NB4 (cell line): Measurements from ENCODE around the gene USP28.
"Not testable (repeated sequence)": the region's sequence is repeated elsewhere in the genome, so short reads cannot be mapped to it uniquely, and the experiment has no call there.

Source experiments
- DNase-seq: peaks from one replicate; pipeline ENCODE4 v3.0.0; 2010; ENCODE audit warnings: low read depth
- H3K4me3 ChIP-seq: one replicate; pipeline ENCODE4 v1.5.1; 2011; ENCODE audit warnings: mild to moderate bottlenecking, low read depth, low read length, moderate library complexity
- CTCF ChIP-seq: IDR thresholded peaks from one replicate; pipeline ENCODE4 v1.5.1; 2012; ENCODE audit warnings: low read depth, low read length
- MAX ChIP-seq: IDR thresholded peaks from 2 replicates; pipeline ENCODE4 v1.6.1; 2011; ENCODE audit warnings: low read depth, low read length
- MYC ChIP-seq: IDR thresholded peaks from 2 replicates; pipeline ENCODE4 v1.6.1; 2011; ENCODE audit warnings: low read depth, low read length
- POLR2A ChIP-seq: IDR thresholded peaks from 2 replicates; pipeline ENCODE4 v1.6.1; 2011; ENCODE audit warnings: mild to moderate bottlenecking; ENCODE audit not compliant: insufficient read length; ENCODE audit errors: extremely low read depth

The USP28 gene

GRCh38 chr11:113884361-113884836 is 9.0 kb upstream of the USP28 start:
- no peak for DNase-seq
- H3K4me3 ChIP-seq: no peak overlapping the region
- TF ChIP-seq MAX (no peak), CTCF (no peak), POLR2A (no peak), MYC (no peak)

- TF ChIP-seq POLR2A: no peak
- TF ChIP-seq MAX: no peak
- no peak for TF ChIP-seq MYC
- no peak overlapping the region for H3K4me3 ChIP-seq
- DNase-seq: no peak
Observed at GRCh38 chr11:113881856-113882255, 6.5 kb upstream of the USP28 start.

- no peak for DNase-seq
- TF ChIP-seq MYC: no peak
- no peak for TF ChIP-seq MAX
- H3K4me3 ChIP-seq: no peak overlapping the region
Observed at GRCh38 chr11:113880971-113881370, 5.6 kb upstream of the USP28 start.

- not testable (repeated sequence) for H3K4me3 ChIP-seq, DNase-seq
Observed at GRCh38 chr11:113879446-113879845, 4.1 kb upstream of the USP28 start.

- no peak for TF ChIP-seq CTCF
- TF ChIP-seq POLR2A: no peak
- peak; percentile 34; the same call in 1 of the 2 replicates for TF ChIP-seq MYC
- TF ChIP-seq MAX: 0 out of 2 replicates have a peak, but pooled peaks have one; percentile 13
- H3K4me3 ChIP-seq: no peak overlapping the region
- peak; percentile 76 for DNase-seq
Observed at GRCh38 chr11:113877670-113878055, 2.3 kb upstream of the USP28 start.

GRCh38 chr11:113876798-113877669 is 1.7 kb upstream of the USP28 start:
- peak overlapping the region; percentile 99 for H3K4me3 ChIP-seq
- DNase-seq: peak; percentile 15
- TF ChIP-seq MYC (no peak), POLR2A (no peak), MAX (no peak), CTCF (no peak)

- TF ChIP-seq CTCF (no peak), MAX (no peak), MYC (peak; percentile 35; the same call in 1 of the 2 replicates)
- H3K4me3 ChIP-seq: peak overlapping the region; percentile 99
- DNase-seq: peak; percentile 72
Observed at GRCh38 chr11:113876074-113876797, 864 bp upstream of the USP28 start.
